ENCODE data around the gene KRT3. TPM values are rescaled to one million over a fixed set of nuclear protein-coding genes. Genes with fewer than 3 reads are reported as not detected.

The KRT3 gene
- total RNA-seq, 1 donor = not detected

GRCh38 chr12:52768479-52769200, 27.3 kb downstream of the KRT3 start:
- Histone ChIP-seq H4K20me1 (ENCODE audit: insufficient read depth, low read length) (no peaks in the 10 kb centered on the region), H2AFZ (ENCODE audit: low read length) (no peak overlapping the region), H3K9me3 (ENCODE audit: low read depth, low read length) (no peaks in the 10 kb centered on the region), H3K4me2 (ENCODE audit: insufficient read depth, low read length) (no peak overlapping the region), H3K27ac (ENCODE audit: low read depth, low read length) (no peak overlapping the region), H3K36me3 (ENCODE audit: insufficient read depth, low read length) (no peaks in the 10 kb centered on the region), H3K4me1 (ENCODE audit: insufficient read depth, low read length) (no peaks in the 10 kb centered on the region), H3K27me3 (ENCODE audit: insufficient read depth, low read length) (peaks cover 40% of the 10 kb centered on the region), H3K79me2 (ENCODE audit: insufficient read depth, low read length) (no peaks in the 10 kb centered on the region), H3K4me3 (ENCODE audit: insufficient read depth, low read length) (no peak overlapping the region)
- DNase-seq (ENCODE audit: insufficient read length, low spot score, missing footprints) = no peak
- TF ChIP-seq CTCF (IDR thresholded peaks at IDR 0.05; ENCODE audit: extremely low read depth, low read depth, low read length) = no peak

- no peak for DNase-seq (ENCODE audit: insufficient read length, low spot score, missing footprints)
- H3K36me3 ChIP-seq (ENCODE audit: insufficient read depth, low read length) = no peaks in the 10 kb centered on the region
- TF ChIP-seq CTCF (IDR thresholded peaks at IDR 0.05; ENCODE audit: extremely low read depth, low read depth, low read length) = no peak
- no peak overlapping the region for H3K4me3 ChIP-seq (ENCODE audit: insufficient read depth, low read length)
- H3K4me2 ChIP-seq (ENCODE audit: insufficient read depth, low read length) = no peak overlapping the region
- peaks cover 29% of the 10 kb centered on the region for H3K27me3 ChIP-seq (ENCODE audit: insufficient read depth, low read length)
- no peaks in the 10 kb centered on the region for H4K20me1 ChIP-seq (ENCODE audit: insufficient read depth, low read length)
- no peaks in the 10 kb centered on the region for H3K79me2 ChIP-seq (ENCODE audit: insufficient read depth, low read length)
- H2AFZ ChIP-seq (ENCODE audit: low read length) = no peak overlapping the region
- H3K27ac ChIP-seq (ENCODE audit: low read depth, low read length) = no peak overlapping the region
- no peaks in the 10 kb centered on the region for H3K4me1 ChIP-seq (ENCODE audit: insufficient read depth, low read length)
- no peaks in the 10 kb centered on the region for H3K9me3 ChIP-seq (ENCODE audit: low read depth, low read length)
Measured at GRCh38 chr12:52767427-52767826, 28.5 kb downstream of the KRT3 start.

GRCh38 chr12:52767020-52767379, 28.9 kb downstream of the KRT3 start:
- Histone ChIP-seq H4K20me1 (ENCODE audit: insufficient read depth, low read length) (no peaks in the 10 kb centered on the region), H3K79me2 (ENCODE audit: insufficient read depth, low read length) (no peaks in the 10 kb centered on the region), H3K27me3 (ENCODE audit: insufficient read depth, low read length) (peaks cover 25% of the 10 kb centered on the region), H3K4me3 (ENCODE audit: insufficient read depth, low read length) (no peak overlapping the region), H3K9me3 (ENCODE audit: low read depth, low read length) (no peaks in the 10 kb centered on the region), H3K4me2 (ENCODE audit: insufficient read depth, low read length) (no peak overlapping the region), H3K27ac (ENCODE audit: low read depth, low read length) (no peak overlapping the region), H2AFZ (ENCODE audit: low read length) (no peak overlapping the region), H3K36me3 (ENCODE audit: insufficient read depth, low read length) (no peaks in the 10 kb centered on the region), H3K4me1 (ENCODE audit: insufficient read depth, low read length) (no peaks in the 10 kb centered on the region)
- no peak for TF ChIP-seq CTCF (IDR thresholded peaks at IDR 0.05; ENCODE audit: extremely low read depth, low read depth, low read length)
- no peak for DNase-seq (ENCODE audit: insufficient read length, low spot score, missing footprints)

- no peak overlapping the region for H2AFZ ChIP-seq (ENCODE audit: low read length)
- no peaks in the 10 kb centered on the region for H3K9me3 ChIP-seq (ENCODE audit: low read depth, low read length)
- H3K79me2 ChIP-seq (ENCODE audit: insufficient read depth, low read length) = no peaks in the 10 kb centered on the region
- TF ChIP-seq CTCF (IDR thresholded peaks at IDR 0.05; ENCODE audit: extremely low read depth, low read depth, low read length) = no peak
- H3K4me3 ChIP-seq (ENCODE audit: insufficient read depth, low read length) = no peak overlapping the region
- H3K27me3 ChIP-seq (ENCODE audit: insufficient read depth, low read length) = peaks cover 20% of the 10 kb centered on the region
- no peak for DNase-seq (ENCODE audit: insufficient read length, low spot score, missing footprints)
- H3K4me1 ChIP-seq (ENCODE audit: insufficient read depth, low read length) = no peaks in the 10 kb centered on the region
- H3K27ac ChIP-seq (ENCODE audit: low read depth, low read length) = no peak overlapping the region
- H3K4me2 ChIP-seq (ENCODE audit: insufficient read depth, low read length) = no peak overlapping the region
- no peaks in the 10 kb centered on the region for H3K36me3 ChIP-seq (ENCODE audit: insufficient read depth, low read length)
- no peaks in the 10 kb centered on the region for H4K20me1 ChIP-seq (ENCODE audit: insufficient read depth, low read length)
Measured at GRCh38 chr12:52766351-52767019, 29.4 kb downstream of the KRT3 start.

All from osteoblast (primary cell).